Right ventricle myocardium inferior (tissue), 1 donor: ENCODE measurements around the gene SNX18. TPM values are rescaled to one million over a fixed set of nuclear protein-coding genes. Genes with fewer than 3 reads are reported as not detected.
"Not testable (repeated sequence)": the region's sequence is repeated elsewhere in the genome, so short reads cannot be mapped to it uniquely, and the experiment has no call there.

Experiments used
- ATAC-seq: fragments of 200-7000 bp; cut with Tn5 transposase; one replicate; pipeline ENCODE4 v1.9.1; 2020; ENCODE audit warnings: mild to moderate bottlenecking, moderate library complexity
- DNase-seq: peaks from one replicate; pipeline ENCODE4 v3.0.0; 2021; ENCODE audit errors: missing footprints
- intact Hi-C: fragments of 100-400 bp; cut with DNase I; formaldehyde crosslinking; loops from one replicate; pipeline ENCODE4 v1.11.0; 2022
- long read RNA-seq: library from polyadenylated mRNA; unstranded; transcript quantifications from one replicate; pipeline ENCODE4 v2.0.0, GENCODE V29; 2021
- total RNA-seq: library from RNA; stranded (reverse); fragmentation: NEBNext Ultra II Directional; extraction: Animal tissue kit (Norgen Biotek cat#: 25700); gene quantifications from one replicate; pipeline ENCODE4 v1.2.1, GENCODE V29; 2021
- donor health status: DM: no; HTN: yes; CAD: no; lungs with severe emphysema.

SNX18 gene, protein sequence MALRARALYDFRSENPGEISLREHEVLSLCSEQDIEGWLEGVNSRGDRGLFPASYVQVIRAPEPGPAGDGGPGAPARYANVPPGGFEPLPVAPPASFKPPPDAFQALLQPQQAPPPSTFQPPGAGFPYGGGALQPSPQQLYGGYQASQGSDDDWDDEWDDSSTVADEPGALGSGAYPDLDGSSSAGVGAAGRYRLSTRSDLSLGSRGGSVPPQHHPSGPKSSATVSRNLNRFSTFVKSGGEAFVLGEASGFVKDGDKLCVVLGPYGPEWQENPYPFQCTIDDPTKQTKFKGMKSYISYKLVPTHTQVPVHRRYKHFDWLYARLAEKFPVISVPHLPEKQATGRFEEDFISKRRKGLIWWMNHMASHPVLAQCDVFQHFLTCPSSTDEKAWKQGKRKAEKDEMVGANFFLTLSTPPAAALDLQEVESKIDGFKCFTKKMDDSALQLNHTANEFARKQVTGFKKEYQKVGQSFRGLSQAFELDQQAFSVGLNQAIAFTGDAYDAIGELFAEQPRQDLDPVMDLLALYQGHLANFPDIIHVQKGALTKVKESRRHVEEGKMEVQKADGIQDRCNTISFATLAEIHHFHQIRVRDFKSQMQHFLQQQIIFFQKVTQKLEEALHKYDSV
- 25.2 TPM for total RNA-seq
- long read RNA-seq, full-length matches to known transcripts = 7 of 13 reads
- long read RNA-seq, partial matches to known transcripts = 0 of 13 reads
- long read RNA-seq, other reads (novel, unspliced or antisense) = 6 of 13 reads

DNA sequence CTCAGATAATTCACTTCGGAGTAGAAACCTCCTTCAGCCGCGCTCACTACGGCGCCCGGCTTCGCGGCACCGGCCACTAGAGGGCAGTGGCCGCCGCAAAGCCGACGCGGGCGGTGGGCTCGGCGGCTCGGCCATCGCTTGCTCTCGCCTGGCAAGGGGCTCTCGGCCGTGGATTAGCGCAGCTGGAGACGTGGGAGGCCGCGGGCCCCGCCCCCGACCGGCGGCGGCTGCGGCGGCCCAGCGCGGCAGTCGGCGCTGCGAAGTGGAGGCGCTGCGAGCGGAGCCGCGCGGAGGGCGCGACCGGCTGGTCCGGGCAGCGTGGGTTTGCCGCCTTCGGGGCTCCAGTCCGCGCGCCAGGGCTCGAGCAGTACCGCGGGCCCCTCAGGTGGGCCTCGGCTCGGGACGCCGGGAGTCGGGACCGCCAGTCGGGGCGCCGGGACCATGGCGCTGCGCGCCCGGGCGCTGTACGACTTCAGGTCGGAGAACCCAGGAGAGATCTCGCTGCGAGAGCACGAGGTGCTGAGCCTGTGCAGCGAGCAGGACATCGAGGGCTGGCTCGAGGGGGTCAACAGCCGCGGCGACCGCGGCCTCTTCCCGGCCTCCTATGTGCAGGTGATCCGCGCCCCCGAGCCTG, at the start of gene SNX18:
Gene SNX18, plus strand, starts transcription at position 248 of the 634 bp plus-strand sequence. Its CDS starts 194 bp downstream, at position 442.
- intact Hi-C loops = loop anchor here (1.0 to 5.0 kb wide), 6 partner anchors 65 to 350 kb away; no protein-coding TSS in a partner anchor
- DNase-seq = peak; percentile 97
- ATAC-seq = peak; percentile 95

GRCh38 chr5:54469622-54470021, 47.9 kb upstream of the SNX18 start:
- intact Hi-C loops = no loop called here
- peak; percentile 28 for ATAC-seq

DNA sequence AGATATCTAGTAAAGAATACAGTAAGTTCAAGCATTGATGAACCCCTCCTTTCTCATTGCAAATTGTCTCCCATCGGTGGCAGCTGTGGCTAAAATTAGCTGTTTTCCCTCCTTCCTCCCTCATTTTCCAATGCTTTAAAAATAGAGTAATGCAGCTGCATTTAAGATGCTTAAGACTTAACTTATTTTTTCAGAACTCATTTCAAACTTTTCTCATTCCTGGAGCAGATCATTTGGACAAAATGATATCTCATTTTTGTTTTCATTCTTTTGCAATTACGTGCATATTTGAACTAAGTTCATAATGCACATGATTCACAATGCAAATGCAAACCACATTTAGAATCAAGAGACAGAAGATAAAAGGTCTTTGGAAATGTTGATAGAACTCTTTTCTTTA, 47.4 kb upstream of the SNX18 start:
- no peak for ATAC-seq
- intact Hi-C loops = no loop called here

More at GRCh38 chr5:54469622-54470021, 47.9 kb upstream of the SNX18 start:
- no peak for DNase-seq

DNA sequence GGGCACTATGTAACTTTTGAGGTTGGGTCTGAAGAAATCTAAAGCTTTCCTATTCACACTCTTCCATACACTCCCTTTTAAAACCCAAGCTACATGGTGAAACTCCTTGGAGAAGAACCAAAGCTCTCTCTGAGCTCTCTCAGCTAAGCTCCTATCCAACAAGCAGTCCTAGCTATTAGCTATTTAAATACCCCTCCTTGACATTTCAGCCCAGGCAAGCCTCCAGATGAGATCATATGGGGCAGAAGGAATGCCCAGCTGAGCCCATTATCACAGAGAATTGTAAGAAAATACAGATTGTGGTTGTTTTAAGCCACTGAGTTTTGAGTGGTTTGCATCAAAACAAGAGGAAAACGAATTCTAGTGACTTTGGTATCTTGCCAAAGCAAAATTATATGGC, 46.9 kb upstream of the SNX18 start:
- intact Hi-C loops = no loop called here
- DNase-seq (no peak), ATAC-seq (no peak)

More for the DNA sequence above, 47.4 kb upstream of the SNX18 start:
- DNase-seq = no peak

DNA sequence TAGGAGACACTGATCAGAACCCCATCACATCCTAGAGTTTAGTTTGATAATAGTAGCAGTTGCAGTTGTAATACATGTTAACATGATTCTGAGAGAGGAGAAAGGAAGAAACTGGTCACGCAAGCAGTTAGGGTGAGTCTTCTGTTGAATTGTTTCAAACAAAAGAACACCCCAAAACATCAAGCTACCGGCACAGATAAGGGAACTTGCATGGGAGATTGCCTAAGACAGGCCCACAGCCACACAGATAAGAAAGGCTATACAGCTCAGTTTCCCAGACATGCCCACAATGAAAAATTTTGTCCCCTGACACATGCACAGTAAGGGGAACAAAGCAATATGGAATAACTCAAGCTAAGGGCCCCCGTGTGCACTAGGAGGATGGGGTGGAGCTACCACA, 46.2 kb upstream of the SNX18 start:
- DNase-seq (no peak), ATAC-seq (no peak)
- intact Hi-C loops = no loop called here

DNA sequence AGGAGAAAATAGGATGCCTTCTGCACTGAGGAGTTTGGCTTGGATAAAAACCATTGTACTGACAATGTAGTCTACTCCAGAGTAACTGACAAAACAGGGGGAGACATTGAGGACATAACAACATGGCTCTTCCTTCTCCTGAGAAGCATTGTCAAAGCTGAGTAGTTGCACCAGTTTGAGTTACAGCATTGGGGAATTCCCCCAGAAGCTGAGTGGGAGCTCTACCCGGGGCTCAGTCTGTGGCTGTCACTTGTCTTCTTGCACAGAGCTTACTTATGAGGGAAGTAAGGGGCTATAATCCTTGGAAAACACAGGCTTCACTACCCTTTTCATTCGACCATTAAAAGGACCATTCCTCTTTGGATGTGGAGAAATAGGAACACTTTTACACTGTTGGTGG, 40.9 kb upstream of the SNX18 start:
- DNase-seq (no peak), ATAC-seq (no peak)
- intact Hi-C loops = no loop called here

DNA sequence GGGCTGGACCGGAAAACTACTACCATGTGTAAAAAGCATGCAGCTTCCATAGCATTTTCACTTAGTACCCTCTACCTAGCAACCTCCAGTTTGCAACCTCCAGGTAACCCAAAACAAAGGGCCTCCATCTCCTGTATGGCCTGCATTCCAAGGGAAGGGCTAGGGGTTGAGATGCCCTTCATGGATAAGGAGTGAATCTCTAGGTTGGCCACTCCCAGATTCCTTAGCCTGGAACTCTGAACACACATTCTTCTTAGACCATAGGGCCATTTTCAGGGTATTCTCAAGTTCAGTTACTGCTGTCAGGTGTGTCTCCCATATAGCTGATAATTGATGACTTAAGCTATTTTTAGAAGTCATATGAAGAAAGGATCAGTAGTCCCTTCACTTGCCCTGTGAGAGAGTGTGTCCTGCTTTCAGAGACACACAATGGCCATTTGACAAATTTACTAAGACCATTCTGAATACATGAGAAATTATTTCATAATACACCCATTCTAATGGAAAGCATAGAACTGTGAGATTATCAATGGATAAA, 39.5 kb upstream of the SNX18 start:
- DNase-seq = no peak
- intact Hi-C loops = no loop called here
- ATAC-seq = no peak

DNA sequence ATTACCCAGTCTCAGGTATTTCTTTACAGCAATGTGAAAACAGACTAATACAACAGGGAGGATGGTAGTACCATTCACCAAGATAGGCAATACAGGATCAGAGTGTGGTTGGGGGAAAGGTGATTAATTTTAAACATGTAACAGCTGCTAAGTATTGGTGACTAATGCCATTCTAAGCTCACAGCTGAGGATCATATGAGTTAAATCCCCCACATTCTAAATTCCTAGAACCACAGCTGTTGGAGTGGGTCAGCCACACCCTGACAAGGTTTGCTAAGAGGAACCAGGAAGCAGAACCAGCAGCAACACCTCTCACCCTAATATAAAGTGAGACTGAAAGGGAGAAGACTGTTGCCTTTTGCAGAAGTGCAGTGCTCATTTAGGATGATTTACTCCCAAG, 37.3 kb upstream of the SNX18 start:
- intact Hi-C loops = no loop called here
- no peak for ATAC-seq

GRCh38 chr5:54484219-54484894, 33.2 kb upstream of the SNX18 start:
- intact Hi-C loops = no loop called here

More for the DNA sequence above, 37.3 kb upstream of the SNX18 start:
- DNase-seq = no peak

GRCh38 chr5:54485659-54486058, 31.9 kb upstream of the SNX18 start:
- intact Hi-C loops = loop anchor here (5.0 kb wide), 1 partner anchor 233 kb away; no protein-coding TSS in a partner anchor
- ATAC-seq, DNase-seq: not testable (repeated sequence)

More at GRCh38 chr5:54484219-54484894, 33.2 kb upstream of the SNX18 start:
- ATAC-seq (no peak), DNase-seq (no peak)

GRCh38 chr5:54489648-54489979, 27.9 kb upstream of the SNX18 start:
- intact Hi-C loops = loop anchor here (1.0 to 5.0 kb wide), 2 partner anchors 34 to 237 kb away; partner anchors contain the start of gene HSPB3
- not testable (repeated sequence) for ATAC-seq, DNase-seq

- no peak for ATAC-seq
- intact Hi-C loops = loop anchor here (5.0 kb wide), 1 partner anchor 179 kb away; the partner anchor contains the start of gene ARL15
- no peak for DNase-seq
Measured at GRCh38 chr5:54491326-54491725, 26.2 kb upstream of the SNX18 start.

GRCh38 chr5:54492178-54492577, 25.4 kb upstream of the SNX18 start:
- intact Hi-C loops = loop anchor here (5.0 kb wide), 1 partner anchor 180 kb away; the partner anchor contains the start of gene ARL15
- DNase-seq (no peak), ATAC-seq (peak; percentile 18)

GRCh38 chr5:54495027-54495426, 22.5 kb upstream of the SNX18 start:
- intact Hi-C loops = no loop called here
- ATAC-seq (no peak), DNase-seq (no peak)

- ATAC-seq (no peak), DNase-seq (no peak)
- intact Hi-C loops = no loop called here
Measured at GRCh38 chr5:54514291-54514690, 3.3 kb upstream of the SNX18 start.

- DNase-seq = no peak
- intact Hi-C loops = loop anchor here (5.0 kb wide), 2 partner anchors 67 to 272 kb away; no protein-coding TSS in a partner anchor
Measured at GRCh38 chr5:54514841-54515432, 2.6 kb upstream of the SNX18 start.

GRCh38 chr5:54515634-54516033, 1.9 kb upstream of the SNX18 start:
- intact Hi-C loops = loop anchor here (5.0 kb wide), 2 partner anchors 67 to 272 kb away; no protein-coding TSS in a partner anchor
- ATAC-seq (no peak), DNase-seq (no peak)

More at GRCh38 chr5:54514841-54515432, 2.6 kb upstream of the SNX18 start:
- ATAC-seq = no peak
